GM23248 (cell line): ENCODE data around the gene PRKCB. TPM values are rescaled to one million over a fixed set of nuclear protein-coding genes. Genes with fewer than 3 reads are reported as not detected.

Experiments
- DNase-seq: peaks from one replicate; pipeline ENCODE4 v3.0.0-alpha.2; 2015
- H2AFZ ChIP-seq: fragments of 200-600 bp; sonication (generic); 2 replicates; pipeline ENCODE4 v1.6.1; 2016; ENCODE audit warnings: antibody characterized with exemption
- H3F3A ChIP-seq: fragments of 200-600 bp; sonication (generic); 2 replicates; pipeline ENCODE4 v1.6.1; 2016; ENCODE audit warnings: mild to moderate bottlenecking, antibody characterized with exemption, mixed run types; ENCODE audit not compliant: insufficient read depth
- H3K27ac ChIP-seq: fragments of 200-600 bp; sonication (generic); 2 replicates; pipeline ENCODE4 v1.5.1; 2016; ENCODE audit warnings: mild to moderate bottlenecking
- H3K27me3 ChIP-seq: fragments of 200-600 bp; sonication (generic); replicated peaks from 2 replicates; pipeline ENCODE4 v1.6.1; 2016; ENCODE audit warnings: mild to moderate bottlenecking; ENCODE audit not compliant: insufficient read depth
- H3K36me3 ChIP-seq: fragments of 200-600 bp; sonication (generic); 2 replicates; pipeline ENCODE4 v1.6.1; 2016; ENCODE audit warnings: low read depth, mild to moderate bottlenecking
- H3K4me1 ChIP-seq: fragments of 200-600 bp; sonication (generic); 2 replicates; pipeline ENCODE4 v1.6.1; 2016; ENCODE audit warnings: mild to moderate bottlenecking; ENCODE audit not compliant: insufficient read depth
- H3K4me2 ChIP-seq: fragments of 200-600 bp; sonication (generic); one replicate; pipeline ENCODE4 v1.6.1; 2016; ENCODE audit warnings: mild to moderate bottlenecking; ENCODE audit not compliant: unreplicated experiment
- H3K4me3 ChIP-seq: fragments of 200-600 bp; sonication (generic); 2 replicates; pipeline ENCODE4 v1.5.1; 2016; ENCODE audit warnings: mild to moderate bottlenecking
- H3K79me2 ChIP-seq: fragments of 200-600 bp; sonication (generic); 2 replicates; pipeline ENCODE4 v1.6.1; 2016; ENCODE audit warnings: mild to moderate bottlenecking; ENCODE audit not compliant: insufficient read depth
- H3K9ac ChIP-seq: fragments of 200-600 bp; sonication (generic); 2 replicates; pipeline ENCODE4 v1.6.1; 2016; ENCODE audit warnings: mild to moderate bottlenecking
- H3K9me2 ChIP-seq: fragments of 200-600 bp; sonication (generic); 2 replicates; pipeline ENCODE4 v1.6.1; 2016; ENCODE audit warnings: mixed run types, mild to moderate bottlenecking, moderate library complexity; ENCODE audit not compliant: insufficient read depth
- H3K9me3 ChIP-seq: fragments of 200-600 bp; sonication (generic); one replicate; pipeline ENCODE4 v1.6.1; 2017; ENCODE audit warnings: low read depth
- H4K20me1 ChIP-seq: fragments of 200-600 bp; sonication (generic); 2 replicates; pipeline ENCODE4 v1.6.0; 2016; ENCODE audit not compliant: insufficient read depth
- EZH2 ChIP-seq: fragments of 200-600 bp; sonication (generic); IDR thresholded peaks from 2 replicates; pipeline ENCODE4 v1.6.1; 2018; ENCODE audit warnings: antibody characterized with exemption, mild to moderate bottlenecking; ENCODE audit not compliant: insufficient read depth, poor library complexity, severe bottlenecking
- EZH2phosphoT487 ChIP-seq: fragments of 200-600 bp; sonication (generic); IDR thresholded peaks from 2 replicates; pipeline ENCODE4 v1.6.1; 2018; ENCODE audit warnings: antibody characterized with exemption, moderate library complexity, mild to moderate bottlenecking, low read depth; ENCODE audit not compliant: insufficient read depth
- WGBS, 2 experiments: methylation state at CpG; one replicate each; pipeline ENCODE4 v1.1.6; 2015 to 2017; ENCODE audit warnings: low lambda C conversion rate in 2 of 2, low coverage in 1 of 2; ENCODE audit errors: missing lambda C conversion rate in 2 of 2; 5-methylcytosine and 5-hydroxymethylcytosine counted together
- in situ Hi-C: fragments of 300-500 bp; cut with MboI; formaldehyde crosslinking; loops from 2 replicates; pipeline ENCODE4 v1.15.0; 2020
- polyA plus RNA-seq: library from polyadenylated mRNA; unstranded; fragments of >200 nt; fragmentation: Nextera tagmentation; extraction: Ambion mirVana; gene quantifications from 2 replicates; pipeline ENCODE4 v1.2.1, GENCODE V29; 2016
- total RNA-seq: library from RNA; depleted of rRNA; stranded (reverse); fragments of >200 nt; shearing (Covaris generic); gene quantifications from 2 replicates; pipeline ENCODE4 v1.2.3, GENCODE V29; 2014

Gene PRKCB
- total and polyA plus RNA-seq, 2 experiments from 2014 or later, result not detected

DNA sequence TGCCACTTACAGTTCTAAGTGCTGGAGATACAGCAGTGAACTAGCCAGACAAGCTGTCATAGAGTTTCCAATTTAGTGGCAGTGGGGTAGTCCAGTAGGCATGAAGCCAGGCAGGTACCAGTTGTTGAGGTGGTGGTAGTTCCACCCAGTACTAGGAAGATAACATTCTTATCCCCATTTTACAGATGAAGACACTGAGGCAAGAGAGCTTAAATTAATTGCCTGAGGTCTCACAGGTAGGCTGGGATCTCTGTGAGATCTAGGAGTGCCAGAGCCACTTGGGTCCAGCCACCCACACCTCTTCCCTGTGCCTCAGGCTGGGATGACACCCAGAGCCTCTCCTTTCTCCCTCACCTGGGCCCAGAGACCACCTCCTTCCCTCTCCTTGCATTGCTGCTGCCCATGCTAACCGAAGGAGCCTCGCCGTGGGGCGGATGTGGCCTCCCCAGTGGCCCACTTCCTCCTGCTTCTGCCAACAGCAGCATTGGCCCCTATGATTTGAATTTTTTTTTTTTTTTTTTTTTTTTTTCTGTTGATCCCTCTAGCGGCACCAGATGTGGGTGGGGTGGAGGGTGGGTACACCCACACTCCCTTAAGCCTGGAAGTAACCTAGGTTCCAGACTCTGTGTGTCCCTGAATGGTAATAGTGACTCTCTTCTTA lies 114.0 kb downstream of the PRKCB start:
- Histone ChIP-seq H4K20me1 (no peaks in the 10 kb centered on the region), H3K27me3 (no peaks in the 10 kb centered on the region), H3F3A (no peaks in the 10 kb centered on the region), H3K79me2 (no peaks in the 10 kb centered on the region), H2AFZ (no peak overlapping the region), H3K4me2 (no peak overlapping the region), H3K4me1 (no peaks in the 10 kb centered on the region), H3K27ac (no peak overlapping the region), H3K9me3 (no peaks in the 10 kb centered on the region), H3K9me2 (no peaks in the 10 kb centered on the region), H3K4me3 (no peak overlapping the region), H3K9ac (no peak overlapping the region), H3K36me3 (no peaks in the 10 kb centered on the region)
- TF ChIP-seq EZH2phosphoT487 (no peak), EZH2 (no peak)
- WGBS, 2 experiments, result 25 to 29% methylated on average over 4 to 5 of the region's 5 CpGs
- in situ Hi-C loops, result no loop called here
- DNase-seq, result no peak

- no peaks in the 10 kb centered on the region for H3K36me3 ChIP-seq
- no peak overlapping the region for H2AFZ ChIP-seq
- in situ Hi-C loops, result no loop called here
- no peaks in the 10 kb centered on the region for H3K27me3 ChIP-seq
- no peaks in the 10 kb centered on the region for H3K79me2 ChIP-seq
- H3K9ac ChIP-seq, result no peak overlapping the region
- H3K4me1 ChIP-seq, result no peaks in the 10 kb centered on the region
- H3K4me3 ChIP-seq, result no peak overlapping the region
- H3K27ac ChIP-seq, result no peak overlapping the region
- no peak for DNase-seq
- no peaks in the 10 kb centered on the region for H4K20me1 ChIP-seq
- no peaks in the 10 kb centered on the region for H3K9me2 ChIP-seq
- 8% methylated on average over 3 of the region's 3 CpGs for WGBS, 2 experiments
- H3K4me2 ChIP-seq, result no peak overlapping the region
- H3F3A ChIP-seq, result no peaks in the 10 kb centered on the region
- no peaks in the 10 kb centered on the region for H3K9me3 ChIP-seq
- TF ChIP-seq EZH2phosphoT487 (no peak), EZH2 (no peak)
Observed at GRCh38 chr16:23950291-23950894, 114.6 kb downstream of the PRKCB start.

DNA sequence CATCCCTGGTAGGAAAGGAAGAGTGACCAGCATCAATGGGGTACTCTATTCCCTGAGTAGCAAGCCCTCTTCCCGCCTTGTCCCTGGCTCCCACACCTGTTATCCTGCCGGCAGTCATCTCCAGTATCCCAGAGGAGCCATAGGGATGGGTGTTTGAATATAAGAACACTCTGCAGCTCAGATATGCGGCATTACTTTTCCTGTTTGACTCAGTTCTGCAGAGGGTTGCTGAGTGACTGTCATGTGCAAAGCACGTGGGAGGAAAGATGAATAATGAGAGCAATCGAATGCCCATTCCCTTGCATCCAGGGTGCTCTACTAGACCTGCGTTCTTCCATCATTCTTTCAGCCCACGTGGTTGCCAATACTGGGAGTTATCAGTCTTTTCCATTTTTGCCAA lies 115.1 kb downstream of the PRKCB start:
- Histone ChIP-seq H3K4me2 (no peak overlapping the region), H3K36me3 (no peaks in the 10 kb centered on the region), H3K9me2 (no peaks in the 10 kb centered on the region), H3K9ac (no peak overlapping the region), H3F3A (no peaks in the 10 kb centered on the region), H3K9me3 (no peaks in the 10 kb centered on the region), H3K27me3 (no peaks in the 10 kb centered on the region), H3K4me1 (no peaks in the 10 kb centered on the region), H3K79me2 (no peaks in the 10 kb centered on the region), H3K4me3 (no peak overlapping the region), H4K20me1 (no peaks in the 10 kb centered on the region), H3K27ac (no peak overlapping the region), H2AFZ (no peak overlapping the region)
- TF ChIP-seq EZH2phosphoT487 (no peak), EZH2 (no peak)
- DNase-seq, result no peak
- in situ Hi-C loops, result no loop called here
- 5 to 8% methylated on average over 7 of the region's 7 CpGs for WGBS, 2 experiments

GRCh38 chr16:23952128-23952970 lies 116.6 kb downstream of the PRKCB start:
- Histone ChIP-seq H3F3A (no peaks in the 10 kb centered on the region), H2AFZ (no peak overlapping the region), H3K36me3 (no peaks in the 10 kb centered on the region), H3K27ac (no peak overlapping the region), H3K4me3 (no peak overlapping the region), H3K79me2 (no peaks in the 10 kb centered on the region), H3K27me3 (no peaks in the 10 kb centered on the region), H3K4me2 (no peak overlapping the region), H3K9ac (no peak overlapping the region), H4K20me1 (no peaks in the 10 kb centered on the region), H3K4me1 (no peaks in the 10 kb centered on the region), H3K9me2 (no peaks in the 10 kb centered on the region), H3K9me3 (no peaks in the 10 kb centered on the region)
- in situ Hi-C loops, result no loop called here
- WGBS, 2 experiments, result 9% methylated on average over 13 of the region's 13 CpGs
- TF ChIP-seq EZH2 (no peak), EZH2phosphoT487 (no peak)
- DNase-seq, result no peak
